SJSA1 (cell line): ENCODE measurements around the gene TBXAS1. TPM values are rescaled to one million over a fixed set of nuclear protein-coding genes. Genes with fewer than 3 reads are reported as not detected.
A peak's percentile ranks its signal among the peaks of the same experiment; 100 is the strongest.

Source experiments
- DNase-seq, 2 experiments: peaks; one replicate each; pipeline ENCODE4 v3.0.0-alpha.2; 2015 to 2020; ENCODE audit warnings: low spot score in 2 of 2, low read depth in 1 of 2
- H3K27ac ChIP-seq: fragments of 250-450 bp; sonication (Bioruptor Pico); 2 replicates; pipeline ENCODE4 v1.5.1; 2020; ENCODE audit warnings: mild to moderate bottlenecking, moderate library complexity
- H3K27me3 ChIP-seq: fragments of 250-450 bp; sonication (Bioruptor Pico); replicated peaks from 2 replicates; pipeline ENCODE4 v1.5.1; 2020; ENCODE audit warnings: mild to moderate bottlenecking, moderate library complexity
- H3K36me3 ChIP-seq: fragments of 250-450 bp; sonication (Bioruptor Pico); 2 replicates; pipeline ENCODE4 v1.5.1; 2020; ENCODE audit warnings: mild to moderate bottlenecking
- H3K4me1 ChIP-seq: fragments of 250-450 bp; sonication (Bioruptor Pico); replicated peaks from 2 replicates; pipeline ENCODE4 v1.6.1; 2021; ENCODE audit warnings: mild to moderate bottlenecking
- H3K4me3 ChIP-seq: fragments of 250-450 bp; sonication (Bioruptor Pico); 2 replicates; pipeline ENCODE4 v1.5.1; 2020; ENCODE audit warnings: mild to moderate bottlenecking
- H3K9me3 ChIP-seq: fragments of 250-450 bp; sonication (Bioruptor Pico); replicated peaks from 2 replicates; pipeline ENCODE4 v1.5.1; 2020; ENCODE audit warnings: mild to moderate bottlenecking
- total RNA-seq: library from RNA; depleted of rRNA; stranded (reverse); fragments of >200 nt; shearing (Covaris generic); gene quantifications from 2 replicates; pipeline ENCODE4 v1.2.3, GENCODE V29; 2014; rRNA removed

The TBXAS1 gene
- total RNA-seq, result 3.8 and 7.0 TPM in 2 replicates

- peaks cover 10% of the 10 kb centered on the region for H3K4me1 ChIP-seq
- H3K27ac ChIP-seq, result no peak within 1 kb of the TSS
- H3K9me3 ChIP-seq, result no peaks in the 10 kb centered on the region
- peak in 1 of 2 experiments; percentile 27 for DNase-seq
- H3K27me3 ChIP-seq, result no peaks in the 10 kb centered on the region
- H3K36me3 ChIP-seq, result no peaks in the 10 kb centered on the region
- H3K4me3 ChIP-seq, result no peak within 1 kb of the TSS
Observed at GRCh38 chr7:139829025-139829774, at the start of gene TBXAS1. Gene TBXAS1 (plus strand): TSS chr7:139829264. CDS start chr7:139829391, 127 bp downstream.

DNA sequence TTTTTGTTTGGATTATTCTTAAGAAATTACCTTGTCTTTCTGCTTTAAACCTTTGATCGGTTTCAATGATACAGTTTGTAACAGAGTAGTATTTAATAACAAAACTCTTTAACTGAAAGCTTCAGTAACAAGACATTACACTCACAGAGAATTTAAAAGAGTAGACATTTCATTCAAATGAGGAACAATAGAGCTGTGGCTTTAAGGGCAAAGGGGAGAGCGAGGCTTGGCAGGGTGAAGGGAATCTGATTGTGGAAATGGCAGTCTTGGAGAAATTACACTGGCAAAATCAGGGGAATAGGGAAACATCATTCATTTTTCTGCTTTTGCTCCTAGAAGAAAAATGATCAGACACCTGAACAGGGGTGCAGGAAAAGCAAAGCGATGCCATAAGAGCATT lies 46.1 kb upstream of the TBXAS1 start:
- no peaks in the 10 kb centered on the region for H3K27me3 ChIP-seq
- H3K9me3 ChIP-seq, result peaks cover 3% of the 10 kb centered on the region; the same call in 1 of the 2 replicates
- no peak for DNase-seq
- no peak overlapping the region for H3K27ac ChIP-seq
- no peak overlapping the region for H3K4me3 ChIP-seq
- H3K4me1 ChIP-seq, result no peaks in the 10 kb centered on the region; the same call in 1 of the 2 replicates
- peaks cover 3% of the 10 kb centered on the region; the same call in 1 of the 2 replicates for H3K36me3 ChIP-seq

DNA sequence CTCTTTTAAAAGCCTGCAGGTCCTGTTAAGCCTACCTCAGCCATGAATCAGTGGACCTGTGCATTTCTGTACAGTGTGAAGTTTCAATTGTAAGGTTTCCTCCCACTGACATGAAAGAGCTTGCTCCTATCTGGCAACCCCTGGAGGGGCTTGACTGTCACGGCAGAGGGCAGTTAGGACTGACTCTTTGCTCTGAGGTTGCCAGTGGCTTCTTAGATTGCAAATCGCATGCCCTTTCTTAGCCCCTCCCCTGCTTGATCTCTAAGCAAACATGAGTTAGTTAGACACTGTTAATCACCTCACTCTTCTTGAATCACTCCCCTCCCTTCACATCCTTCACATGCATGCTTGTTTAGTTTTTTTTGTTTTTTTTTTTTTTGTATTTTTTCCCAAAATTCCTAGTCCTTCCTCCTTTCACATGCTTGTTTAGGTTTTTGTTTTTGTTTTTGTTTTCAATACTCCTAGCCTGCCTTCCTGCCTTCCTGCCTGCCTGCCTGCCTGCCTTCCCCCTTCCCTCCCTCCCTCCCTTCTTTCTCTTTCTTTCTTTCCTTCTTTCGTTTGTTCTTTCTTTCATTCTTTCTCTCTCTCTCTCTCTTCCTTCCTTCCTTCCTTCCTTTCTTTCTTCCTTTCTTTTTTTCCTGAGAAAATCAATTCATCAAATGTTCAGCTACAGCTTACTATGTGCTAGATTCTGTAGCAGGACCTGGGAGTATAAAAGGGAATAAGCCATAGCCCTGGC lies 45.2 kb upstream of the TBXAS1 start:
- no peak for DNase-seq
- no peak overlapping the region for H3K4me3 ChIP-seq
- H3K9me3 ChIP-seq, result no peaks in the 10 kb centered on the region
- H3K27ac ChIP-seq, result no peak overlapping the region
- no peaks in the 10 kb centered on the region for H3K36me3 ChIP-seq
- H3K27me3 ChIP-seq, result no peaks in the 10 kb centered on the region
- no peaks in the 10 kb centered on the region; the same call in 1 of the 2 replicates for H3K4me1 ChIP-seq

DNA sequence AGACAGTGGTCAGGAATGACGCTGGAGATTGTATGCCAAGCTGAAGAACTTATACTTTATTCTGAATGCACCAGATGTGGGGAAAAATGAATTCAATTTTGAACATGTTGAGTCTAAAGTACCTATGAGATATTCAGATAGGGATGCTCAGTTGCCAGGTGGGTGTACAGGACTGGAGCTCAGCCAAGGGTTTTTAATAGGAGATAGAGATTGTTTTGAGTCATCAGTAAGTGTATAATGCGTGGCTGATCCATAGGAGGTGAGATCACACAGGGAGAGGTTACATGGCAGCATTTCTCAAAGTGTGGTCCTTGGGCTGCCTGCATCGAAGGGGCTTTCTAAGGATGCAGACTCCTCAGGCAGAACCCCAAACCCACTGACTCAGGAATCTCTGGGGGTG lies 44.4 kb upstream of the TBXAS1 start:
- Histone ChIP-seq H3K4me3 (no peak overlapping the region), H3K27me3 (no peaks in the 10 kb centered on the region), H3K36me3 (no peaks in the 10 kb centered on the region), H3K9me3 (no peaks in the 10 kb centered on the region), H3K27ac (no peak overlapping the region), H3K4me1 (no peaks in the 10 kb centered on the region)
- DNase-seq, result no peak

GRCh38 chr7:139791316-139791715 lies 37.7 kb upstream of the TBXAS1 start:
- no peak for DNase-seq
- Histone ChIP-seq H3K27me3 (no peaks in the 10 kb centered on the region), H3K27ac (no peak overlapping the region), H3K4me1 (no peaks in the 10 kb centered on the region), H3K4me3 (no peak overlapping the region), H3K36me3 (no peaks in the 10 kb centered on the region), H3K9me3 (no peaks in the 10 kb centered on the region)

DNA sequence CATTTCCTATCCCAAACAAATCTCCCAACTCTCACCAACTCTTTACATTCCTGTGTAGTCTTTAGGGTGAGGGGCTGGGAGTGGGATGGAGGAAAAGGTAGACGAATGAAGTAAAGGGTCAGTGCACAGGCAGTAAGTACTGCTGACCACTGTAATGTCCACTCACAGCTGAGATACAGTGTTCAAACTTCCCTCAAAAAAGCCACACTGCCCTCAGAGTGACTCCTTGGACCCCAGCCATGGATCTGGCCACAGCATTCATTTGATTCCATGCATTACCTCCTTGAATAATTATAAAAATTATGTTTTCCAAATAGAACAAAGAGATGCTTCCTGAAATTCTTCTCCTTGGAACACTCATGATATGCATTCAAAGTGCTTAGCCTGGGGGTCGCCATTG lies 31.5 kb upstream of the TBXAS1 start:
- Histone ChIP-seq H3K27me3 (no peaks in the 10 kb centered on the region), H3K9me3 (no peaks in the 10 kb centered on the region), H3K36me3 (no peaks in the 10 kb centered on the region), H3K4me1 (no peaks in the 10 kb centered on the region; the same call in 1 of the 2 replicates), H3K4me3 (no peak overlapping the region), H3K27ac (no peak overlapping the region)
- no peak for DNase-seq

DNA sequence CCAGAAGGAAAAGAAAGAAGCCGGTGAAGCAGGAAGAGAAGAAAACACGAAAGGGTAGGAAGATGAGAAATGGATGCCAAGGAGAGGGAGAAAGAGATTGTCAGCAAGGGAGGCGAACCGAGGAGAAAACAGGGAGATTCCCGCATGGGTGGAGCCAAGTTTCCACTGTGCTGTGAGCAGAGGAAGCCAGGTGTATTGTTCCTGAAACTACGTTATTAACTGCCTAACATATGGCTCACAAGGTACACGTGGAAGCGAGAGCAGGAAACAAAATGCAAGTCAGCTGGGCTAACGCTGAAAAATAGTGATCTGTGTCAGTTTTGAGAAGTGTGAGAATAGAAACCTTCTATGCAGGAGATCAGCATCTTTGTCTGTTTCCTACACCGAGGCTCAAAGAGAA lies 30.8 kb upstream of the TBXAS1 start:
- H3K9me3 ChIP-seq, result no peaks in the 10 kb centered on the region
- H3K4me1 ChIP-seq, result no peaks in the 10 kb centered on the region; the same call in 1 of the 2 replicates
- no peak for DNase-seq
- H3K4me3 ChIP-seq, result no peak overlapping the region
- no peaks in the 10 kb centered on the region for H3K27me3 ChIP-seq
- H3K27ac ChIP-seq, result no peak overlapping the region
- no peaks in the 10 kb centered on the region for H3K36me3 ChIP-seq

DNA sequence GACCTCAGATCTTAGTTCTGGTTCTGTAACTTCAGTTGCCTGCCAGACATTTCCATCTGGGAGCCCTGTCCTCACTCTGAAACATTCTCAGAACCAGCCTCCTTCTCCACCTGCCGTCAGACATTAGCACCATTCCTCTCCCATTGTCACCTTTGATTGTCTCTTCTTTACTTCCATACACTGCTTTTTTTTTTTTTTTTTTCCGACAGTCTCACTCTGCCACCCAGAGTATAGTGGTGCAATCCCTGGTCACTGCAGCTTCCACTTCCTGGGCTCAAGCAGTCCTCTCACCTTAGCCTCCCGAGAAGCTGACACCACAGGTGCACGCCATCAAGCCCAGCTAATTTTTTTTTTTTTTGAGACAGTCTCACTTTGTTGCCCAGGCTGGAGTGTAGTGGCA lies 30.2 kb upstream of the TBXAS1 start:
- Histone ChIP-seq H3K4me1 (no peaks in the 10 kb centered on the region; the same call in 1 of the 2 replicates), H3K9me3 (no peaks in the 10 kb centered on the region), H3K27me3 (no peaks in the 10 kb centered on the region), H3K36me3 (no peaks in the 10 kb centered on the region), H3K4me3 (no peak overlapping the region), H3K27ac (no peak overlapping the region)
- DNase-seq, result no peak

DNA sequence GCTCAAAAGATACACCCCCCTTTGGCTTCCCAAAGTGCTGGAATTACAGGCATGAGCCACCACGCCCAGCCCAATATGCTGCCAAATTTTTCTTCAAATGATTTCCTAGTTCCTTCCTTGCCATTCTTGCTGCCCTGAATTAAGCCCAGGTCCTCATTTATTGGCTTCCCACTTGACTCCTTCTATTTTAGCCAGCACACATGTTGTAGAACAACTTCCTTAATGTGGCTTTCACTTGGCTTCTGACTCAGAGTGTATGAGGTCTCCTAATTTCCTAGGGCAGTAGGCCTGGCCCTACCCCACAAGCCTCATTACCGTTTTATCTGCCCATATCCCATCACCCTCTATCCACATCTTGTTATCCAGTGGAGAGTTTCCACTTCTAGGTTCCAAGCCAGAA lies 29.5 kb upstream of the TBXAS1 start:
- Histone ChIP-seq H3K27me3 (no peaks in the 10 kb centered on the region), H3K27ac (no peak overlapping the region), H3K4me3 (no peak overlapping the region), H3K9me3 (no peaks in the 10 kb centered on the region), H3K36me3 (no peaks in the 10 kb centered on the region), H3K4me1 (no peaks in the 10 kb centered on the region; the same call in 1 of the 2 replicates)
- no peak for DNase-seq

GRCh38 chr7:139804571-139804970 lies 24.5 kb upstream of the TBXAS1 start:
- Histone ChIP-seq H3K27me3 (no peaks in the 10 kb centered on the region), H3K4me3 (no peak overlapping the region), H3K4me1 (0 out of 2 replicates have a peak, but pooled peaks cover 3% of the 10 kb centered on the region), H3K36me3 (no peaks in the 10 kb centered on the region), H3K27ac (no peak overlapping the region), H3K9me3 (no peaks in the 10 kb centered on the region)
- DNase-seq, result no peak

DNA sequence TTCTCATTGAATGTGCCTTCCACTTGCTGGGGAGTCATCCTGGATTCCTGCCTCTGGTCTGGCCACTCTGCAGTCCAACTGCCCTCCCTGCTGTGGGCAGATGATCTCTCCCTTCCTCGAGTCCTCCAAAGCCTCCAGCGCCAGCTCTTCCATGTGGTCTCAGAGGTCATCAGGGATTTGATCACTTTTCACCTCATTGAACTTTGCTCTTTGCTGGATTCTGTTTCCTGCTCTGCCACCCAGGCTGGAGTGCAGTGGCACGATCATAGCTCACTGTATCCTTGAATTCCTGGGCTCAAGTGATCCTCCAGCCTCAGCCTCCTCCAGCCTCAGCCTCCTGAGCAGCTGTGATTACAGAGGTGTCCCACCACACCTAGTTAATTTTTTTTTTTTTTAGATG lies 22.1 kb upstream of the TBXAS1 start:
- Histone ChIP-seq H3K27me3 (no peaks in the 10 kb centered on the region), H3K9me3 (no peaks in the 10 kb centered on the region), H3K4me1 (0 out of 2 replicates have a peak, but pooled peaks cover 3% of the 10 kb centered on the region), H3K4me3 (no peak overlapping the region), H3K36me3 (no peaks in the 10 kb centered on the region), H3K27ac (no peak overlapping the region)
- DNase-seq, result no peak

DNA sequence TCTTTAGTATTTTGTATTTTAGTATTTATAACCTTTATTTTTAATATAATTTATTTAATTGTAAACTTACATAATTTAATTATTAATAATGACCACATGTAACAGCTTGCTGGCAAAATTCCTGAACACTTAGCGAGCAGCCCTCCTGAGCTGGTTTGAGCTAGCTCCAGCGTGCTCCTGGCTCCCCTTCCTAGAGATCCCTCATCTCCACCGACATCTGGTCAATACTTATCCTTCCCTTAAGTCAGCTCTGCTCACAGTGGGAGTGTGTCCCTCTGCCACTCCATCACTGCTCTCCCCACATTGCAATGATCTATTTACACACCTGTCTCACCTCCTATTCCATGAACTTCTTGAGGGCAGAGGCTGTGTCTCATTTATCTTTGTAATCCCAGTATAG lies 20.6 kb upstream of the TBXAS1 start:
- Histone ChIP-seq H3K27me3 (no peaks in the 10 kb centered on the region), H3K4me1 (0 out of 2 replicates have a peak, but pooled peaks cover 3% of the 10 kb centered on the region), H3K9me3 (no peaks in the 10 kb centered on the region), H3K36me3 (no peaks in the 10 kb centered on the region), H3K4me3 (no peak overlapping the region), H3K27ac (no peak overlapping the region)
- no peak for DNase-seq

- Histone ChIP-seq H3K4me1 (0 out of 2 replicates have a peak, but pooled peaks cover 3% of the 10 kb centered on the region), H3K36me3 (no peaks in the 10 kb centered on the region), H3K27ac (no peak overlapping the region), H3K27me3 (no peaks in the 10 kb centered on the region), H3K4me3 (no peak overlapping the region), H3K9me3 (no peaks in the 10 kb centered on the region)
- no peak for DNase-seq
Observed at GRCh38 chr7:139808846-139809442, 20.1 kb upstream of the TBXAS1 start.

DNA sequence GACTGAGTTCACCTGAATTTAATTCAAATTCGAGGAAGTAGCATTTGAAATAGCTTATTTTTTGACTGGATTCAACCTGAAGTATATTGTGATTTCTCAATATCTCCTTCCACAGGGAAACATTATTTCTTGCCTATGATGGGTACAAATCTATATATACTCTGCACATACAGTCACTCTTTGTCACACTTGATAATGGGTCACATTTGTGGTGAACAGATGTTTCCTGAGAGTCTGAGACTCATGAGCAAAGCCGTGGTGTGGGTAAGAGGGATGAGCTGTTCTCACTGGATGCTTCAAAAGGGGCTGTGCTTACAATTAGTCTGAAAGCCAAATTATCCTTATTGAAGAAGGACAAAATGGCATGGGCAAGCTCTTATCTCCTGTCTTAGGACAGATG lies 18.0 kb upstream of the TBXAS1 start:
- Histone ChIP-seq H3K36me3 (no peaks in the 10 kb centered on the region), H3K9me3 (no peaks in the 10 kb centered on the region), H3K4me1 (0 out of 2 replicates have a peak, but pooled peaks cover 3% of the 10 kb centered on the region), H3K27ac (no peak overlapping the region), H3K27me3 (no peaks in the 10 kb centered on the region), H3K4me3 (no peak overlapping the region)
- no peak for DNase-seq
